Sigmoid colon (tissue), 4 donors: ENCODE measurements around the gene PRKAG3.

Experiments
- EP300 ChIP-seq, 4 donors: sonication (generic); formaldehyde crosslinking; IDR thresholded peaks; one replicate each; pipeline ENCODE4 v1.6.1; 2017; ENCODE audit warnings: antibody characterized with exemption in 4 of 4
- POLR2A ChIP-seq, 2 donors: fragments of 450-650 bp; IDR thresholded peaks; one replicate each; pipeline ENCODE4 v1.6.1; 2016; ENCODE audit warnings: antibody characterized with exemption in 2 of 2, mild to moderate bottlenecking in 2 of 2, moderate library complexity in 2 of 2
- POLR2AphosphoS5 ChIP-seq, 4 donors: sonication (generic); formaldehyde crosslinking; IDR thresholded peaks; one replicate each; pipeline ENCODE4 v1.6.1; 2017; ENCODE audit warnings: antibody characterized with exemption in 4 of 4
- TF ChIP-seq, protein P1 (sequence below), 4 experiments: fragments of 450-650 bp in 3 of 4; fragments of 200-600 bp in 1 of 4; IDR thresholded peaks; one replicate each; pipeline ENCODE4 v1.5.1; 2016 to 2019; ENCODE audit warnings: antibody characterized with exemption in 4 of 4, mild to moderate bottlenecking in 3 of 4, moderate library complexity in 2 of 4

DNA sequence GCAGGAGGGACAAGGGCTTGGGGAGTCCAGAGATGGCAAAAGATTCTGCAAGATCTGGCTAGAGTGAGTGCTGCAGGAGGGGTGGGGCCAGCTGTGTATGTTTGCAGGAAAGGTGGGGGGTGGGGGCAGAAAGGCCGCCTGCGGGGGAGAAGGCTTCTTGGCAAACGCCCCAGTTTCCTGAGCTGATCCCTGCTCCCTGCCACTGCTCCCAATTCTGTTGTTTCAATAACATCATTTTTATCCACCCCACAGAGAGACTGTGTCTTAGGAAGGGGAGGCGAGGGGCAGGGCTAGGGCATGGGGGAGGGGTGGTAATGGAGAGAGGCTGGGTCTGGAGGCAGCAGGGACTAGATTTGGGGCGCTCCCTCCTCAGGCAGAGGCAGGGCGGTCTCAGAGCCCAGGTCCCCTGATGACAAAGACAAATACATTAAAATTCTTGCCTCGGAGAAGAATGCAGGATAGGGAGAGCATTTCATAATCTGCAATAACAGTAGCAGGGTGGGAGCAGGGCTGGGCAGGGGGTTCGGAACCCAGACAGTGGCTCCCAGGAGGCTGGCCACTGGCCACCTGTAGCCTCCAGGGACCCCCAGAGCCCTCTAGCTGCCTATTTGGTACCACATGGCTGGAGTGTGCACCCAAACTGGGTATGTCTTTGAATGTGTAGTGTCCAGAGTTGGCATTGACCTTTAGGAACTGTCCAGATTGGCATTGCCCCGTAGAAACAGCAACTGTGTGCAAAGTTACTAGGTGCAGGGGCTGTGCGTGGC is 26.0 kb upstream of the PRKAG3 start:
- TF ChIP-seq, protein P1, sequence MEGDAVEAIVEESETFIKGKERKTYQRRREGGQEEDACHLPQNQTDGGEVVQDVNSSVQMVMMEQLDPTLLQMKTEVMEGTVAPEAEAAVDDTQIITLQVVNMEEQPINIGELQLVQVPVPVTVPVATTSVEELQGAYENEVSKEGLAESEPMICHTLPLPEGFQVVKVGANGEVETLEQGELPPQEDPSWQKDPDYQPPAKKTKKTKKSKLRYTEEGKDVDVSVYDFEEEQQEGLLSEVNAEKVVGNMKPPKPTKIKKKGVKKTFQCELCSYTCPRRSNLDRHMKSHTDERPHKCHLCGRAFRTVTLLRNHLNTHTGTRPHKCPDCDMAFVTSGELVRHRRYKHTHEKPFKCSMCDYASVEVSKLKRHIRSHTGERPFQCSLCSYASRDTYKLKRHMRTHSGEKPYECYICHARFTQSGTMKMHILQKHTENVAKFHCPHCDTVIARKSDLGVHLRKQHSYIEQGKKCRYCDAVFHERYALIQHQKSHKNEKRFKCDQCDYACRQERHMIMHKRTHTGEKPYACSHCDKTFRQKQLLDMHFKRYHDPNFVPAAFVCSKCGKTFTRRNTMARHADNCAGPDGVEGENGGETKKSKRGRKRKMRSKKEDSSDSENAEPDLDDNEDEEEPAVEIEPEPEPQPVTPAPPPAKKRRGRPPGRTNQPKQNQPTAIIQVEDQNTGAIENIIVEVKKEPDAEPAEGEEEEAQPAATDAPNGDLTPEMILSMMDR (IDR thresholded peaks at IDR 0.05): no peak
- TF ChIP-seq POLR2AphosphoS5 (IDR thresholded peaks at IDR 0.05) (no peak), POLR2A (IDR thresholded peaks at IDR 0.05) (no peak), EP300 (IDR thresholded peaks at IDR 0.05) (no peak)
